ENCODE data around the gene TMEM150C.

The TMEM150C gene

GRCh38 chr4:82499738-82500434 is 61.9 kb downstream of the TMEM150C start:
- Histone ChIP-seq H3K27ac (no peak overlapping the region), H3K27me3 (ENCODE audit: insufficient read depth, low read depth, severe bottlenecking) (no peaks in the 10 kb centered on the region), H3K36me3 (no peaks in the 10 kb centered on the region), H3K4me3 (ENCODE audit: low read depth, low read length) (no peak overlapping the region), H3K9me3 (ENCODE audit: severe bottlenecking) (no peaks in the 10 kb centered on the region)
- no peak for DNase-seq
- TF ChIP-seq CTCF (IDR thresholded peaks at IDR 0.05; ENCODE audit: low read depth, low read length) = no peak

- TF ChIP-seq CTCF (IDR thresholded peaks at IDR 0.05; ENCODE audit: low read depth, low read length) = no peak
- Histone ChIP-seq H3K4me3 (ENCODE audit: low read depth, low read length) (no peak overlapping the region), H3K27me3 (ENCODE audit: insufficient read depth, low read depth, severe bottlenecking) (no peaks in the 10 kb centered on the region), H3K27ac (no peak overlapping the region), H3K9me3 (ENCODE audit: severe bottlenecking) (no peaks in the 10 kb centered on the region), H3K36me3 (no peaks in the 10 kb centered on the region)
- no peak for DNase-seq
These were observed 65.4 kb downstream of the TMEM150C start for GRCh38 chr4:82496349-82496748.

- H3K36me3 ChIP-seq = no peaks in the 10 kb centered on the region
- H3K9me3 ChIP-seq (ENCODE audit: severe bottlenecking) = no peaks in the 10 kb centered on the region
- DNase-seq = no peak
- no peaks in the 10 kb centered on the region for H3K27me3 ChIP-seq (ENCODE audit: insufficient read depth, low read depth, severe bottlenecking)
- no peak overlapping the region for H3K27ac ChIP-seq
- no peak for TF ChIP-seq CTCF (IDR thresholded peaks at IDR 0.05; ENCODE audit: low read depth, low read length)
- no peak overlapping the region for H3K4me3 ChIP-seq (ENCODE audit: low read depth, low read length)
These were observed 66.1 kb downstream of the TMEM150C start for GRCh38 chr4:82495666-82496065.

GRCh38 chr4:82493721-82494425 is 67.9 kb downstream of the TMEM150C start:
- H3K9me3 ChIP-seq (ENCODE audit: severe bottlenecking) = no peaks in the 10 kb centered on the region
- no peaks in the 10 kb centered on the region for H3K36me3 ChIP-seq
- no peak for DNase-seq
- no peaks in the 10 kb centered on the region for H3K27me3 ChIP-seq (ENCODE audit: insufficient read depth, low read depth, severe bottlenecking)
- no peak for TF ChIP-seq CTCF (IDR thresholded peaks at IDR 0.05; ENCODE audit: low read depth, low read length)
- H3K27ac ChIP-seq = no peak overlapping the region
- no peak overlapping the region for H3K4me3 ChIP-seq (ENCODE audit: low read depth, low read length)

- no peaks in the 10 kb centered on the region for H3K36me3 ChIP-seq
- H3K4me3 ChIP-seq (ENCODE audit: low read depth, low read length) = no peak overlapping the region
- H3K9me3 ChIP-seq (ENCODE audit: severe bottlenecking) = no peaks in the 10 kb centered on the region
- no peak overlapping the region for H3K27ac ChIP-seq
- no peak for TF ChIP-seq CTCF (IDR thresholded peaks at IDR 0.05; ENCODE audit: low read depth, low read length)
- no peak for DNase-seq
- H3K27me3 ChIP-seq (ENCODE audit: insufficient read depth, low read depth, severe bottlenecking) = no peaks in the 10 kb centered on the region
These were observed 70.4 kb downstream of the TMEM150C start for GRCh38 chr4:82491251-82491960.

Data from WERI-Rb-1 (cell line).